ENCODE data around the gene ARHGAP19. TPM values are rescaled to one million over a fixed set of nuclear protein-coding genes. Genes with fewer than 3 reads are reported as not detected.

ARHGAP19 gene
- total RNA-seq, 1 donor from 2014 or later, result 15.4 TPM

GRCh38 chr10:97229322-97230015, 63.0 kb downstream of the ARHGAP19 start:
- Histone ChIP-seq H3K9me3 (no peaks in the 10 kb centered on the region), H3K27ac (no peak overlapping the region), H3K4me3 (no peak overlapping the region), H3K36me3 (peaks cover 51% of the 10 kb centered on the region), H3K27me3 (ENCODE audit: low read depth) (no peaks in the 10 kb centered on the region), H3K4me1 (no peaks in the 10 kb centered on the region)
- TF ChIP-seq, protein P1, sequence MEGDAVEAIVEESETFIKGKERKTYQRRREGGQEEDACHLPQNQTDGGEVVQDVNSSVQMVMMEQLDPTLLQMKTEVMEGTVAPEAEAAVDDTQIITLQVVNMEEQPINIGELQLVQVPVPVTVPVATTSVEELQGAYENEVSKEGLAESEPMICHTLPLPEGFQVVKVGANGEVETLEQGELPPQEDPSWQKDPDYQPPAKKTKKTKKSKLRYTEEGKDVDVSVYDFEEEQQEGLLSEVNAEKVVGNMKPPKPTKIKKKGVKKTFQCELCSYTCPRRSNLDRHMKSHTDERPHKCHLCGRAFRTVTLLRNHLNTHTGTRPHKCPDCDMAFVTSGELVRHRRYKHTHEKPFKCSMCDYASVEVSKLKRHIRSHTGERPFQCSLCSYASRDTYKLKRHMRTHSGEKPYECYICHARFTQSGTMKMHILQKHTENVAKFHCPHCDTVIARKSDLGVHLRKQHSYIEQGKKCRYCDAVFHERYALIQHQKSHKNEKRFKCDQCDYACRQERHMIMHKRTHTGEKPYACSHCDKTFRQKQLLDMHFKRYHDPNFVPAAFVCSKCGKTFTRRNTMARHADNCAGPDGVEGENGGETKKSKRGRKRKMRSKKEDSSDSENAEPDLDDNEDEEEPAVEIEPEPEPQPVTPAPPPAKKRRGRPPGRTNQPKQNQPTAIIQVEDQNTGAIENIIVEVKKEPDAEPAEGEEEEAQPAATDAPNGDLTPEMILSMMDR (IDR thresholded peaks at IDR 0.05), result no peak
- intact Hi-C loops (cut with DNase I), result no loop called here
- ATAC-seq (no peak), DNase-seq (no peak)

- intact Hi-C loops (cut with DNase I), result no loop called here
- DNase-seq (no peak), ATAC-seq (no peak)
- no peak overlapping the region for H3K4me3 ChIP-seq
- no peak overlapping the region for H3K27ac ChIP-seq
- H3K9me3 ChIP-seq, result no peaks in the 10 kb centered on the region
- peaks cover 56% of the 10 kb centered on the region for H3K36me3 ChIP-seq
- TF ChIP-seq, protein P1 (IDR thresholded peaks at IDR 0.05), result no peak
- H3K4me1 ChIP-seq, result no peaks in the 10 kb centered on the region
- H3K27me3 ChIP-seq (ENCODE audit: low read depth), result no peaks in the 10 kb centered on the region
These were observed 63.7 kb downstream of the ARHGAP19 start for GRCh38 chr10:97228775-97229157.

DNA sequence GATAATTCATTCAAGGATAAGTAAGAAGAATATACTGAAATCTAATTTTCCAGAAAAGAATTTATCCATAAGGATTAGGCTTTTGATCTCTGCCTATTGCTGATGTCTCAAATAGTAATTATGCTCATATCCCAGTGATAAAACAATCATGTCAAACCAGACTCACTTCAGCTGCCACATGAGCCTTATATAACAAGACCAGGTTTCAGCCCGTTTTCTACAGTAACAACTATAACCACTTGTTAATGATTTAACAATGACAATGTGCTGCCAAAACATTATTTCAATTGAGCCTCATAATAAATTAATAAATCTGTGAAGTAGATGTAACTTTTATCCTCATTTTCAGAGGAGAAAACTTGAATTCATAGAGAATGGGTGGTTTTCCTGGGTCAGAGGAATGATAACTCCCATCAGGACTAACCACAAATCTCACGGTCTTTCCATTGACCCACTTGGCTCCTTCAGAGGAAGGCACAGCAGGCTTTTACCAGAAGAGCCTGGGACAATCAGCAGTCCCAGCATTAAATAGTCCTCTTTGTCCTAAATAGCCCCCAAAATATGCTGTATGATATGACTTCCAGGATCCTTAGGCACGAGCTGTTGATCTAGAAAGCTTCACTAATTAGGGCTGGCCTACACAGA, 64.2 kb downstream of the ARHGAP19 start:
- intact Hi-C loops (cut with DNase I), result no loop called here
- H3K4me1 ChIP-seq, result no peaks in the 10 kb centered on the region

GRCh38 chr10:97226398-97226797, 66.0 kb downstream of the ARHGAP19 start:
- H3K4me1 ChIP-seq, result no peaks in the 10 kb centered on the region
- H3K27me3 ChIP-seq (ENCODE audit: low read depth), result no peaks in the 10 kb centered on the region
- no peaks in the 10 kb centered on the region for H3K9me3 ChIP-seq
- DNase-seq, result no peak
- H3K36me3 ChIP-seq, result peaks cover 55% of the 10 kb centered on the region
- H3K27ac ChIP-seq, result no peak overlapping the region
- no peak for ATAC-seq
- intact Hi-C loops (cut with DNase I), result no loop called here
- TF ChIP-seq, protein P1 (IDR thresholded peaks at IDR 0.05), result no peak
- H3K4me3 ChIP-seq, result no peak overlapping the region

More for the DNA sequence above, 64.2 kb downstream of the ARHGAP19 start:
- H3K4me3 ChIP-seq, result no peak overlapping the region
- DNase-seq (no peak), ATAC-seq (no peak)
- TF ChIP-seq, protein P1 (IDR thresholded peaks at IDR 0.05), result no peak
- H3K27me3 ChIP-seq (ENCODE audit: low read depth), result no peaks in the 10 kb centered on the region
- H3K36me3 ChIP-seq, result peaks cover 56% of the 10 kb centered on the region
- H3K9me3 ChIP-seq, result no peaks in the 10 kb centered on the region
- H3K27ac ChIP-seq, result no peak overlapping the region

GRCh38 chr10:97224483-97225435, 67.7 kb downstream of the ARHGAP19 start:
- no peak overlapping the region for H3K4me3 ChIP-seq
- no peaks in the 10 kb centered on the region for H3K9me3 ChIP-seq
- no peak overlapping the region for H3K27ac ChIP-seq
- no peaks in the 10 kb centered on the region for H3K4me1 ChIP-seq
- DNase-seq, result no peak
- ATAC-seq, result no peak
- no peaks in the 10 kb centered on the region for H3K27me3 ChIP-seq (ENCODE audit: low read depth)
- TF ChIP-seq, protein P1 (IDR thresholded peaks at IDR 0.05), result no peak
- intact Hi-C loops (cut with DNase I), result no loop called here
- peaks cover 53% of the 10 kb centered on the region for H3K36me3 ChIP-seq
